HEK293T (cell line): ENCODE data around the gene TRPC4.

Experiments used
- BHLHE40 ChIP-seq: fragments of 450-650 bp; IDR thresholded peaks from 2 replicates; pipeline ENCODE4 v1.6.1; 2016; ENCODE audit warnings: mild to moderate bottlenecking, moderate library complexity, borderline replicate concordance
- ELF4 ChIP-seq: fragments of 450-650 bp; IDR thresholded peaks from 2 replicates; pipeline ENCODE4 v1.6.1; 2017; ENCODE audit warnings: antibody characterized with exemption
- FOXM1 ChIP-seq: fragments of 450-650 bp; IDR thresholded peaks from 2 replicates; pipeline ENCODE4 v1.6.1; 2017; ENCODE audit warnings: mild to moderate bottlenecking, borderline replicate concordance
- LEF1 ChIP-seq: fragments of 450-650 bp; IDR thresholded peaks from 2 replicates; pipeline ENCODE4 v1.6.1; 2017; ENCODE audit warnings: mild to moderate bottlenecking, borderline replicate concordance
- PKNOX1 ChIP-seq: fragments of 450-650 bp; IDR thresholded peaks from 2 replicates; pipeline ENCODE4 v1.6.1; 2016
- SP1 ChIP-seq: fragments of 450-650 bp; IDR thresholded peaks from 2 replicates; pipeline ENCODE4 v1.6.1; 2017
- SUZ12 ChIP-seq: fragments of 450-650 bp; IDR thresholded peaks from 2 replicates; pipeline ENCODE4 v1.6.1; 2016; ENCODE audit warnings: mild to moderate bottlenecking
- ZNF384 ChIP-seq: fragments of 450-650 bp; IDR thresholded peaks from 2 replicates; pipeline ENCODE4 v1.6.1; 2016

- TF ChIP-seq PKNOX1 (no peak), ELF4 (no peak), BHLHE40 (no peak), FOXM1 (no peak), ZNF384 (no peak), SUZ12 (no peak), SP1 (no peak), LEF1 (no peak)
Measured at GRCh38 chr13:37736045-37736444, 133.5 kb downstream of the TRPC4 start.
